Prostate gland (tissue), 2 donors: ENCODE results near the gene PHPT1. TPM values are rescaled to one million over a fixed set of nuclear protein-coding genes. Genes with fewer than 3 reads are reported as not detected.

Experiments used
- DNase-seq: peaks from one replicate; pipeline ENCODE4 v3.0.0-alpha.2; 2019; ENCODE audit warnings: low spot score
- H3K27ac ChIP-seq, 2 donors: fragments of 200-600 bp; sonication (generic); 2 replicates each; pipeline ENCODE4 v1.5.1; 2017 to 2019
- H3K27me3 ChIP-seq: fragments of 200-600 bp; sonication (generic); replicated peaks from 2 replicates; pipeline ENCODE4 v1.5.1; 2019; ENCODE audit not compliant: insufficient read depth
- H3K36me3 ChIP-seq, 2 donors: fragments of 200-600 bp; sonication (generic); 1 replicate in 1 of 2; 2 replicates in 1 of 2; pipeline versions ENCODE4 v1.5.1 to v1.8.1; 2017 to 2019
- H3K4me1 ChIP-seq: fragments of 200-600 bp; sonication (generic); replicated peaks from 2 replicates; pipeline ENCODE4 v1.5.1; 2019
- H3K4me3 ChIP-seq, 2 donors: fragments of 200-600 bp; sonication (generic); 2 replicates each; pipeline ENCODE4 v1.5.1; 2017 to 2019
- H3K9me3 ChIP-seq: fragments of 200-600 bp; sonication (generic); 2 replicates; pipeline ENCODE4 v1.5.1; 2017
- POLR2A ChIP-seq: fragments of 450-650 bp; IDR thresholded peaks from one replicate; pipeline ENCODE4 v1.6.1; 2016; ENCODE audit warnings: antibody characterized with exemption, mild to moderate bottlenecking
- POLR2AphosphoS5 ChIP-seq: sonication (generic); formaldehyde crosslinking; IDR thresholded peaks from one replicate; pipeline ENCODE4 v1.6.1; 2017; ENCODE audit warnings: antibody characterized with exemption
- WGBS: methylation state at CpG from one replicate; pipeline ENCODE4 v1.1.5; 2018; 5-methylcytosine and 5-hydroxymethylcytosine counted together
- intact Hi-C: fragments of 100-400 bp; cut with DNase I; formaldehyde crosslinking; loops from one replicate; pipeline ENCODE4 v1.14.2; 2022
- total RNA-seq, 2 donors: library from RNA; depleted of rRNA; stranded (reverse); fragments of >200 nt; gene quantifications; one replicate each; pipeline ENCODE4 v1.1.0, GENCODE V29; 2016
- TF ChIP-seq, protein P1 (sequence below), 4 experiments: fragments of 200-600 bp in 2 of 4; fragments of 450-650 bp in 2 of 4; sonication (generic) in 2 of 4; IDR thresholded peaks; 1 replicate in 3 of 4; 2 replicates in 1 of 4; pipeline ENCODE4 v1.5.1; 2016 to 2019; ENCODE audit warnings: antibody characterized with exemption in 4 of 4, mild to moderate bottlenecking in 2 of 4, moderate library complexity in 2 of 4

The PHPT1 gene
- total RNA-seq, 2 donors from 2014 or later = 139 to 212 TPM

DNA sequence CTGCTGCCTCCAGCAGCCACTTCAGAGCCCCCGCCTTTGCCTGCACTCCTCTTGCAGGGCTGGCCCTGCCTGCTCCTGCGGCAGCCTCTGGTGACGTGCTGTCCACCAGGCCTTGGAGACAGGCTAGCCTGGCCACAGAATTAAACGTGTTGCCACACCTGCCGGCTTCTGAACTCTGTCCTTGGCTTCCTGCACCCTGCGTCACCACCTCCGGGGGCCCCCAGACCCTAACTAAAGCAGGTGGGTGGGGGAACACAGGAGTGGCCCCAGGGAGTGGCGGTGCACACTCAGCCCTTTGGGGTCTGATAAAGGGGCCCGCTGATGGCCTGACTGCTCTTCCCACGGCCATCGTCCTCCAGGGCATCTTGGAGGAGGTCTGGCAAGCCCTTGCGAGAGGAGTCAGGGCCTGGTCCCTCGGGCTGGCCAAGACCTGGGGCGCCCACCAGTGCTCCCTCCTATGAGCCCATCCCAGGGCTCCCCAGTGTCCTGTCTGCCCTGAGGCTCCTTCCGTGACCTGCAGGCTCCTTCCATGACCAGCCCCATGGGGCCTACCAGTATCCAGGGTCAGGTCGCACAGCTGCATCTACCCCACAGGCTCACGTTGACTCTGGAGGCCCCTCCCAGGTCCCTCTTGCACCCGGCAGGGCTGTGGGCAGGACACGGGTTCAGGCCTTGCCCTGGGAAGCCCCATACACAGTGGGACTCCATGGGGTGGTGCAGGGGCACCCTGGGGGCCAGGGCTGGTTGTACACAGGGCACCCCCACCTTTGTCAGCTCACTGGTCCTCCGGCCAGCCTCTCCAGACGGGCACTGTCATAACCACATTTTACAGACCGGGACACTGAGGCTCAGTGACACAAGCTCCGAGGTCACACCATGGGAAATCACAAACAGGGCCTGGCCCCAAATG is 1.9 kb downstream of the PHPT1 start:
- no peak for DNase-seq
- no peaks in the 10 kb centered on the region for H3K27me3 ChIP-seq
- intact Hi-C loops = no loop called here
- no peaks in the 10 kb centered on the region for H3K36me3 ChIP-seq
- H3K9me3 ChIP-seq = no peaks in the 10 kb centered on the region
- no peaks in the 10 kb centered on the region for H3K4me1 ChIP-seq
- TF ChIP-seq POLR2A = no peak
- TF ChIP-seq POLR2AphosphoS5 = no peak
- TF ChIP-seq, protein P1, sequence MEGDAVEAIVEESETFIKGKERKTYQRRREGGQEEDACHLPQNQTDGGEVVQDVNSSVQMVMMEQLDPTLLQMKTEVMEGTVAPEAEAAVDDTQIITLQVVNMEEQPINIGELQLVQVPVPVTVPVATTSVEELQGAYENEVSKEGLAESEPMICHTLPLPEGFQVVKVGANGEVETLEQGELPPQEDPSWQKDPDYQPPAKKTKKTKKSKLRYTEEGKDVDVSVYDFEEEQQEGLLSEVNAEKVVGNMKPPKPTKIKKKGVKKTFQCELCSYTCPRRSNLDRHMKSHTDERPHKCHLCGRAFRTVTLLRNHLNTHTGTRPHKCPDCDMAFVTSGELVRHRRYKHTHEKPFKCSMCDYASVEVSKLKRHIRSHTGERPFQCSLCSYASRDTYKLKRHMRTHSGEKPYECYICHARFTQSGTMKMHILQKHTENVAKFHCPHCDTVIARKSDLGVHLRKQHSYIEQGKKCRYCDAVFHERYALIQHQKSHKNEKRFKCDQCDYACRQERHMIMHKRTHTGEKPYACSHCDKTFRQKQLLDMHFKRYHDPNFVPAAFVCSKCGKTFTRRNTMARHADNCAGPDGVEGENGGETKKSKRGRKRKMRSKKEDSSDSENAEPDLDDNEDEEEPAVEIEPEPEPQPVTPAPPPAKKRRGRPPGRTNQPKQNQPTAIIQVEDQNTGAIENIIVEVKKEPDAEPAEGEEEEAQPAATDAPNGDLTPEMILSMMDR (IDR thresholded peaks at IDR 0.05) = no peak
- H3K27ac ChIP-seq = no peak overlapping the region
- H3K4me3 ChIP-seq = no peak overlapping the region
- WGBS = 83% methylated on average over 23 of the region's 23 CpGs

DNA sequence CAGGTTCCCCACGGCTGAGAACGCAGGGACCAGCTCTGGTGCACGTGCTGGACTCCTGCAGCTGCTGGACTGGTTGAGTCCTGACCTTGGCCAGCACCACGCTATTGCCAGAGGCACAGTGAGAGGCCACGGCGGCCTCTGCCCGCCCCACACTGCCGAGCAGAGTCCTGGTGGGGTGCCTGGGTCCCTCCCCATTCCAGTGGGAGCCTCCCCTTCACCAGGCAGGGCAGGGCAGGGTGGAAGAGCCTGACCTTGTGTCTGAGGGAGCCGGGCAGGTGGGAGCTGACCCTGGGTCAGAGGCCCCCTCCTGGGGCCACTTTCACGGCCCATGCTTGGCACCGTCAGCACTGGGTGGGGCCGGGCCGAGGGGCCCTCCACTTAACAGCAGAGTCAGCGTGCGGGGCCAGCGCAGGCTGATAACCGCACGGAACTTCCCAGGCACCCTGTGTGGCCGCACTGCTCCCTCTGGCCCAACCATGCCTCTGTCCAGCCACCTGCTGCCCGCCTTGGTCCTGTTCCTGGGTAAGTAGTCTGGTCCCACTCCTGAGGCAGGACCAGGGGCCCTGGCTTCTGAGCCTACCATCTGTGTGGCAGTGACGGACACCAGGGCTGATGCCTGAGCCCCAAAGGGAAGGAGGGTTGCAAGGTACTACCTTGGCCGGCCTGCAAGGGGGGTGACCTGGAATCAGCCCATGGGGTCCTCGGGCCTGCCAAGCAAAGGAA is 2.9 kb downstream of the PHPT1 start, which contains the start of gene MAMDC4:
Gene MAMDC4 (plus strand): TSS at position 406 of the 723 bp plus-strand sequence. CDS start 71 bp downstream, at position 477.
- no peak for DNase-seq
- H3K9me3 ChIP-seq = no peaks in the 10 kb centered on the region
- no peaks in the 10 kb centered on the region for H3K36me3 ChIP-seq
- 85% methylated on average over 22 of the region's 23 CpGs for WGBS
- intact Hi-C loops = no loop called here
- no peak within 1 kb of the TSS for H3K4me3 ChIP-seq
- H3K27ac ChIP-seq = no peak within 1 kb of the TSS
- no peaks in the 10 kb centered on the region for H3K27me3 ChIP-seq
- TF ChIP-seq POLR2AphosphoS5 = no peak
- TF ChIP-seq POLR2A = no peak
- TF ChIP-seq, protein P1 (IDR thresholded peaks at IDR 0.05) = no peak
- no peaks in the 10 kb centered on the region for H3K4me1 ChIP-seq

DNA sequence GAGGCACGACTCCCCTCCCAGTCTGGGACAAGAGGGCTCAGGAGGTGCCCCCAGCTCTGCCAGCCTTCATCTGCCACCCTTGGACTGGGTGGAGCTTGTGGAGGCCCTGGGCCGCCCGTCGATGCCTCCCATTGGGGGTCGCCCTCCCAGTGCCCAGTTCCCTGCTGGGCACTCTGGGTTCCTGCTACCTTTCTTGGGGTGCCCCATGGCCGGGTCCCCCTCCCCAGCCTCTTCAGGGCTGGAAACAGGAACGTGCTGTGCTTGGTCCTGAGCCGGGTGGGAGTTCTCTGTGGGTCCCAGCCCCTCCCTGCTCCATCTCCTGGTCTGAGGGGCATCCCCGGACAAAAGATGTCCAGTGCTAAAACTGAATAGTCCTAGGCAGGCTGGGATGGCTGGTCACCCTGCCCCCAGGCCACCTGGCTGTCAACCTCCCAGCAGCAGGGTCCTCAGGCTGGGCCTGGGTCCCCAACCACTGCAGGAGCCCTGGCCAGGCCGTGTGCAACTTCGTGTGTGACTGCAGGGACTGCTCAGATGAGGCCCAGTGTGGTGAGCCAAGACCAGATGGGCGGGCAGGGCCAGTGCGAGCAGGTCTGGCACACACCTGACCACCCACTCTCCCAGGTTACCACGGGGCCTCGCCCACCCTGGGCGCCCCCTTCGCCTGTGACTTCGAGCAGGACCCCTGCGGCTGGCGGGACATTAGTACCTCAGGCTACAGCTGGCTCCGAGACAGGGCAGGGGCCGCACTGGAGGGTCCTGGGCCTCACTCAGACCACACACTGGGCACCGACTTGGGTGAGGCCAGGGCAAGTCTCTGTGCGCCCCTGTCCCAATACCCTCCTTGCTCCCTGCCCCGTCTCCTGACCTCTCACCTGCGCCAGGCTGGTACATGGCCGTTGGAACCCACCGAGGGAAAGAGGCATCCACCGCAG is 3.7 kb downstream of the PHPT1 start:
- H3K4me3 ChIP-seq = no peak overlapping the region
- H3K36me3 ChIP-seq = no peaks in the 10 kb centered on the region
- no peak overlapping the region for H3K27ac ChIP-seq
- TF ChIP-seq POLR2A (no peak), POLR2AphosphoS5 (no peak)
- TF ChIP-seq, protein P1 (IDR thresholded peaks at IDR 0.05) = no peak
- intact Hi-C loops = no loop called here
- H3K9me3 ChIP-seq = no peaks in the 10 kb centered on the region
- WGBS = 80% methylated on average over 27 of the region's 29 CpGs
- no peaks in the 10 kb centered on the region for H3K27me3 ChIP-seq
- DNase-seq = no peak
- no peaks in the 10 kb centered on the region for H3K4me1 ChIP-seq

DNA sequence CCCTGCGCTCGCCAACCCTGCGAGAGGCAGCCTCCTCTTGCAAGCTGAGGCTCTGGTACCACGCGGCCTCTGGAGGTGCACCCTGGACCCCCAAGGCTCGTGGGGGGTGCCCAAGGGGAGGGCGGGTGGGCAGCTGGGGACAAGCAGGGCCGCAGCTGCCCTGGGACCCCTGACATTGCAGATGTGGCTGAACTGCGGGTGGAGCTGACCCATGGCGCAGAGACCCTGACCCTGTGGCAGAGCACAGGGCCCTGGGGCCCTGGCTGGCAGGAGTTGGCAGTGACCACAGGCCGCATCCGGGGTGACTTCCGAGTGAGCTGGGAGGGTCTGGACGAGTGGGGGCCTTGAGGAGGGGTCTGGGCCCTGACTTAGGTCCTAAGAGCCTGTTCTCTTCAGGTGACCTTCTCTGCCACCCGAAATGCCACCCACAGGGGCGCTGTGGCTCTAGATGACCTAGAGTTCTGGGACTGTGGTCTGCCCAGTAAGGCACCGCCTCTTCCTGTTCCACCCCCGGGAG is 4.4 kb downstream of the PHPT1 start:
- Histone ChIP-seq H3K4me1 (peaks cover 7% of the 10 kb centered on the region), H3K27ac (no peak overlapping the region), H3K36me3 (no peaks in the 10 kb centered on the region), H3K4me3 (no peak overlapping the region), H3K9me3 (no peaks in the 10 kb centered on the region), H3K27me3 (no peaks in the 10 kb centered on the region)
- no peak for TF ChIP-seq POLR2AphosphoS5
- no peak for TF ChIP-seq POLR2A
- TF ChIP-seq, protein P1 (IDR thresholded peaks at IDR 0.05) = no peak
- DNase-seq = no peak
- intact Hi-C loops = no loop called here
- 87% methylated on average over 13 of the region's 18 CpGs for WGBS
